OCI-LY1 (cell line): Measurements from ENCODE around the gene AR.

Source experiments
- H2AFZ ChIP-seq: fragments of 200-600 bp; sonication (generic), shearing (Covaris generic); 2 replicates; pipeline ENCODE4 v1.6.0; 2014; ENCODE audit warnings: antibody characterized with exemption, mild to moderate bottlenecking, low read length
- H3F3A ChIP-seq: fragments of 200-600 bp; sonication (generic), shearing (Covaris generic); 2 replicates; pipeline ENCODE4 v1.6.0; 2014; ENCODE audit warnings: mild to moderate bottlenecking, antibody characterized with exemption, low read length, moderate library complexity; ENCODE audit not compliant: insufficient read depth
- H3K27ac ChIP-seq: fragments of 200-600 bp; sonication (generic); 2 replicates; pipeline ENCODE4 v1.5.1; 2014; ENCODE audit warnings: low read length, mixed run types, mild to moderate bottlenecking, low read depth; ENCODE audit not compliant: poor library complexity, severe bottlenecking
- H3K27me3 ChIP-seq: fragments of 200-600 bp; sonication (generic); 2 replicates; pipeline ENCODE4 v1.6.0; 2014; ENCODE audit warnings: antibody characterized with exemption, mild to moderate bottlenecking, low read length, moderate library complexity; ENCODE audit not compliant: insufficient read depth
- H3K36me3 ChIP-seq: fragments of 200-600 bp; sonication (generic); 2 replicates; pipeline ENCODE4 v1.6.1; 2014; ENCODE audit warnings: mild to moderate bottlenecking, antibody characterized with exemption, low read length, moderate library complexity, mixed read lengths; ENCODE audit not compliant: insufficient read depth
- H3K4me1 ChIP-seq: fragments of 200-600 bp; sonication (generic); 2 replicates; pipeline ENCODE4 v1.5.1; 2014; ENCODE audit warnings: mild to moderate bottlenecking, low read length, moderate library complexity; ENCODE audit not compliant: insufficient read depth, severe bottlenecking
- H3K4me2 ChIP-seq: fragments of 200-600 bp; sonication (generic), shearing (Covaris generic); 2 replicates; pipeline ENCODE4 v1.6.1; 2014; ENCODE audit warnings: low read length
- H3K4me3 ChIP-seq: fragments of 200-600 bp; sonication (generic); 2 replicates; pipeline ENCODE4 v1.5.1; 2014; ENCODE audit warnings: low read length, low read depth, mild to moderate bottlenecking, mixed read lengths; ENCODE audit not compliant: poor library complexity, severe bottlenecking
- H3K79me2 ChIP-seq: fragments of 200-600 bp; shearing (Covaris generic); 2 replicates; pipeline ENCODE4 v1.6.1; 2016; ENCODE audit warnings: mixed run types, low read length, mixed read lengths; ENCODE audit not compliant: insufficient read depth
- H3K9ac ChIP-seq: fragments of 200-600 bp; sonication (generic), shearing (Covaris generic); 2 replicates; pipeline ENCODE4 v1.6.1; 2014; ENCODE audit warnings: mild to moderate bottlenecking, low read length, mixed read lengths
- H3K9me2 ChIP-seq: fragments of 200-600 bp; sonication (generic), shearing (Covaris generic); 2 replicates; pipeline ENCODE4 v1.6.1; 2014; ENCODE audit warnings: low read depth, mild to moderate bottlenecking, low read length, mixed read lengths
- H3K9me3 ChIP-seq: fragments of 200-600 bp; shearing (Covaris generic); 2 replicates; pipeline ENCODE4 v1.6.1; 2014; ENCODE audit warnings: low read length, mixed read lengths
- H4K20me1 ChIP-seq: fragments of 200-600 bp; sonication (generic), shearing (Covaris generic); 2 replicates; pipeline ENCODE4 v1.6.0; 2016; ENCODE audit warnings: mild to moderate bottlenecking, low read length; ENCODE audit not compliant: insufficient read depth
- EZH2 ChIP-seq: fragments of 200-600 bp; sonication (generic), shearing (Covaris generic); IDR thresholded peaks from 2 replicates; pipeline ENCODE4 v1.8.0; 2017; ENCODE audit warnings: borderline replicate concordance, mixed run types, mild to moderate bottlenecking, antibody characterized with exemption, low read length, moderate library complexity, mixed read lengths
- TF ChIP-seq, protein P1 (sequence below): fragments of 200-600 bp; sonication (generic), shearing (Covaris generic); IDR thresholded peaks from 2 replicates; pipeline ENCODE4 v1.5.1; 2017; ENCODE audit warnings: mild to moderate bottlenecking, antibody characterized with exemption, low read length, moderate library complexity, mixed read lengths

AR gene

GRCh38 chrX:67545036-67545821 is 1.4 kb downstream of the AR start:
- TF ChIP-seq, protein P1, sequence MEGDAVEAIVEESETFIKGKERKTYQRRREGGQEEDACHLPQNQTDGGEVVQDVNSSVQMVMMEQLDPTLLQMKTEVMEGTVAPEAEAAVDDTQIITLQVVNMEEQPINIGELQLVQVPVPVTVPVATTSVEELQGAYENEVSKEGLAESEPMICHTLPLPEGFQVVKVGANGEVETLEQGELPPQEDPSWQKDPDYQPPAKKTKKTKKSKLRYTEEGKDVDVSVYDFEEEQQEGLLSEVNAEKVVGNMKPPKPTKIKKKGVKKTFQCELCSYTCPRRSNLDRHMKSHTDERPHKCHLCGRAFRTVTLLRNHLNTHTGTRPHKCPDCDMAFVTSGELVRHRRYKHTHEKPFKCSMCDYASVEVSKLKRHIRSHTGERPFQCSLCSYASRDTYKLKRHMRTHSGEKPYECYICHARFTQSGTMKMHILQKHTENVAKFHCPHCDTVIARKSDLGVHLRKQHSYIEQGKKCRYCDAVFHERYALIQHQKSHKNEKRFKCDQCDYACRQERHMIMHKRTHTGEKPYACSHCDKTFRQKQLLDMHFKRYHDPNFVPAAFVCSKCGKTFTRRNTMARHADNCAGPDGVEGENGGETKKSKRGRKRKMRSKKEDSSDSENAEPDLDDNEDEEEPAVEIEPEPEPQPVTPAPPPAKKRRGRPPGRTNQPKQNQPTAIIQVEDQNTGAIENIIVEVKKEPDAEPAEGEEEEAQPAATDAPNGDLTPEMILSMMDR, result no peak
- TF ChIP-seq EZH2, result no peak
- Histone ChIP-seq H3K27ac (no peak overlapping the region), H3K9me2 (no peaks in the 10 kb centered on the region), H3K79me2 (no peaks in the 10 kb centered on the region), H3K36me3 (no peaks in the 10 kb centered on the region), H3K9me3 (no peaks in the 10 kb centered on the region), H3K4me3 (no peak overlapping the region), H3F3A (no peaks in the 10 kb centered on the region), H3K9ac (no peak overlapping the region), H3K4me2 (no peak overlapping the region), H3K4me1 (no peaks in the 10 kb centered on the region), H2AFZ (no peak overlapping the region), H3K27me3 (no peaks in the 10 kb centered on the region), H4K20me1 (no peaks in the 10 kb centered on the region)

DNA sequence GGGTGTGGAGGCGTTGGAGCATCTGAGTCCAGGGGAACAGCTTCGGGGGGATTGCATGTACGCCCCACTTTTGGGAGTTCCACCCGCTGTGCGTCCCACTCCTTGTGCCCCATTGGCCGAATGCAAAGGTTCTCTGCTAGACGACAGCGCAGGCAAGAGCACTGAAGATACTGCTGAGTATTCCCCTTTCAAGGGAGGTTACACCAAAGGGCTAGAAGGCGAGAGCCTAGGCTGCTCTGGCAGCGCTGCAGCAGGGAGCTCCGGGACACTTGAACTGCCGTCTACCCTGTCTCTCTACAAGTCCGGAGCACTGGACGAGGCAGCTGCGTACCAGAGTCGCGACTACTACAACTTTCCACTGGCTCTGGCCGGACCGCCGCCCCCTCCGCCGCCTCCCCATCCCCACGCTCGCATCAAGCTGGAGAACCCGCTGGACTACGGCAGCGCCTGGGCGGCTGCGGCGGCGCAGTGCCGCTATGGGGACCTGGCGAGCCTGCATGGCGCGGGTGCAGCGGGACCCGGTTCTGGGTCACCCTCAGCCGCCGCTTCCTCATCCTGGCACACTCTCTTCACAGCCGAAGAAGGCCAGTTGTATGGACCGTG is 2.2 kb downstream of the AR start:
- H3K79me2 ChIP-seq, result no peaks in the 10 kb centered on the region
- H3K27me3 ChIP-seq, result no peaks in the 10 kb centered on the region
- no peak overlapping the region for H3K9ac ChIP-seq
- H3K36me3 ChIP-seq, result no peaks in the 10 kb centered on the region
- no peaks in the 10 kb centered on the region for H4K20me1 ChIP-seq
- no peak overlapping the region for H3K27ac ChIP-seq
- no peak for TF ChIP-seq EZH2
- TF ChIP-seq, protein P1, result no peak
- no peaks in the 10 kb centered on the region for H3F3A ChIP-seq
- H3K9me3 ChIP-seq, result no peaks in the 10 kb centered on the region
- H3K9me2 ChIP-seq, result no peaks in the 10 kb centered on the region
- no peak overlapping the region for H3K4me3 ChIP-seq
- H3K4me1 ChIP-seq, result no peaks in the 10 kb centered on the region
- no peak overlapping the region for H2AFZ ChIP-seq
- H3K4me2 ChIP-seq, result no peak overlapping the region

GRCh38 chrX:67546496-67547423 is 2.9 kb downstream of the AR start:
- H3K9me2 ChIP-seq, result no peaks in the 10 kb centered on the region
- H3K36me3 ChIP-seq, result no peaks in the 10 kb centered on the region
- no peak overlapping the region for H2AFZ ChIP-seq
- no peaks in the 10 kb centered on the region for H4K20me1 ChIP-seq
- H3K27me3 ChIP-seq, result no peaks in the 10 kb centered on the region
- no peaks in the 10 kb centered on the region for H3K4me1 ChIP-seq
- H3K79me2 ChIP-seq, result no peaks in the 10 kb centered on the region
- no peak overlapping the region for H3K27ac ChIP-seq
- no peak overlapping the region for H3K9ac ChIP-seq
- H3K9me3 ChIP-seq, result no peaks in the 10 kb centered on the region
- TF ChIP-seq EZH2, result no peak
- TF ChIP-seq, protein P1, result no peak
- H3K4me3 ChIP-seq, result no peak overlapping the region
- no peak overlapping the region for H3K4me2 ChIP-seq
- no peaks in the 10 kb centered on the region for H3F3A ChIP-seq
